Activated T-helper 17 cell treated with anti-CD3 and anti-CD28 coated beads, Interleukin-2, amount 50 U/mL, for 72 hours (primary cell): Measurements from ENCODE around the gene C18orf54. TPM values are rescaled to one million over a fixed set of nuclear protein-coding genes. Genes with fewer than 3 reads are reported as not detected.

Experiments
- ATAC-seq: fragments of 150-1000 bp; cut with Tn5 transposase; replicated peaks from 2 replicates; pipeline ENCODE4 v1.10.0; 2021; ENCODE audit warnings: mild to moderate bottlenecking, moderate library complexity
- H3K27ac Mint-ChIP-seq: one replicate; pipeline ENCODE4 v1.8.0; 2022; ENCODE audit warnings: mixed read lengths
- H3K27me3 Mint-ChIP-seq: one replicate; pipeline ENCODE4 v1.8.0; 2022; ENCODE audit warnings: mixed read lengths
- H3K36me3 Mint-ChIP-seq: one replicate; pipeline ENCODE4 v1.8.0; 2022; ENCODE audit warnings: low read depth, mild to moderate bottlenecking, mixed read lengths
- H3K4me1 Mint-ChIP-seq: one replicate; pipeline ENCODE4 v1.8.0; 2022; ENCODE audit warnings: mixed read lengths
- H3K4me3 Mint-ChIP-seq: one replicate; pipeline ENCODE4 v1.8.0; 2022; ENCODE audit warnings: mild to moderate bottlenecking, mixed read lengths
- H3K9me3 Mint-ChIP-seq: one replicate; pipeline ENCODE4 v1.8.0; 2022; ENCODE audit warnings: mixed read lengths
- total RNA-seq, 2 donors: library from RNA; stranded (reverse); gene quantifications; one replicate each; pipeline ENCODE4 v1.2.3, GENCODE V29; 2022

Gene C18orf54
- total RNA-seq, 2 donors from 2014 or later = 11.5 to 14.0 TPM

- no peak overlapping the region for H3K27ac Mint-ChIP-seq
- no peak overlapping the region for H3K4me3 Mint-ChIP-seq
- ATAC-seq = no peak
- no peaks in the 10 kb centered on the region for H3K36me3 Mint-ChIP-seq
- no peaks in the 10 kb centered on the region for H3K4me1 Mint-ChIP-seq
- H3K9me3 Mint-ChIP-seq = no peaks in the 10 kb centered on the region
- no peaks in the 10 kb centered on the region for H3K27me3 Mint-ChIP-seq
Measured at GRCh38 chr18:54396760-54397159, 39.1 kb downstream of the C18orf54 start.

DNA sequence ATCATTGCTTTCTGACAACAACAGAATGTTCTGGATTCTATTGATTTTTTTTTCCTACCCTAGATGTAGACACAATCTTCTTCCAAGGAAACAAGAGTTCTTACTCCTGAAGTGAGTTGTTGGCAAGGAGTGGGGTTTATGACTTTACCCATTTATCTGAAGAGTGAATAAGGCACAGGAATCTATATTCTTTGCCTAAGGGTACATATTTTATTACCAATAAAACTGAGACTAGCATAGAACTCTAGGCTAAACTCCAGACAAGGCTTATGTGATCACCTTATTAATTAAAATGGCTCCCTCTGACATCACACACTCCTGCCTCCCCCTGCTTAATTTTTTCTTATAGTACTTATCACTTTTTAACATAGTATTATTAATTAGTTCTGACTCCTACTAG, 47.6 kb downstream of the C18orf54 start:
- Mint-ChIP-seq H3K36me3 (no peaks in the 10 kb centered on the region), H3K4me3 (no peak overlapping the region), H3K27ac (no peak overlapping the region), H3K4me1 (no peaks in the 10 kb centered on the region), H3K27me3 (peaks cover 7% of the 10 kb centered on the region), H3K9me3 (no peaks in the 10 kb centered on the region)
- ATAC-seq = no peak

DNA sequence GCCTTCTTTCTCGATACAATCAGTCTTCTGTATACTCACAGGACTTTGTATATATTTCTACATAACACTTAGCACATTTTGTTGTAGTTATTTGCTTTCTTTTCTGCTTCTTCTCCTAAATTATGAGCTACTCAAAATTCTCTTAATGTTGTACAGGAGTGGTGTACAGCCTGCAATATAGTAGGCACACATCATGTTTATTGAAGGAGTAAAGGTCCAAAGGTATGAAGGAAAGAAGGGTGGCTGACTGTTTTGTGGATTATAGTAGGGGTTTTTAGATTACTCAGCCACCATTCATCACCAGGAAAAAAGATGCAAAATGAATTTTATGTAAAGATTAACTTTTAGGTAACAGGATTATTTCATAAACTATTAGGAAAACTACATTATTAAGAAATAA, 54.1 kb downstream of the C18orf54 start:
- H3K36me3 Mint-ChIP-seq = no peaks in the 10 kb centered on the region
- H3K4me3 Mint-ChIP-seq = no peak overlapping the region
- no peaks in the 10 kb centered on the region for H3K9me3 Mint-ChIP-seq
- ATAC-seq = no peak
- H3K4me1 Mint-ChIP-seq = no peaks in the 10 kb centered on the region
- H3K27me3 Mint-ChIP-seq = peaks cover 21% of the 10 kb centered on the region
- no peak overlapping the region for H3K27ac Mint-ChIP-seq

GRCh38 chr18:54415086-54415485, 57.4 kb downstream of the C18orf54 start:
- ATAC-seq = no peak
- Mint-ChIP-seq H3K27me3 (peaks cover 20% of the 10 kb centered on the region), H3K9me3 (no peaks in the 10 kb centered on the region)

GRCh38 chr18:54416436-54416835, 58.7 kb downstream of the C18orf54 start:
- H3K9me3 Mint-ChIP-seq = no peaks in the 10 kb centered on the region
- H3K4me1 Mint-ChIP-seq = no peaks in the 10 kb centered on the region
- H3K27me3 Mint-ChIP-seq = peaks cover 14% of the 10 kb centered on the region
- no peaks in the 10 kb centered on the region for H3K36me3 Mint-ChIP-seq
- no peak for ATAC-seq
- H3K4me3 Mint-ChIP-seq = no peak overlapping the region
- no peak overlapping the region for H3K27ac Mint-ChIP-seq

More at GRCh38 chr18:54415086-54415485, 57.4 kb downstream of the C18orf54 start:
- no peak overlapping the region for H3K4me3 Mint-ChIP-seq
- no peak overlapping the region for H3K27ac Mint-ChIP-seq
- H3K4me1 Mint-ChIP-seq = no peaks in the 10 kb centered on the region
- no peaks in the 10 kb centered on the region for H3K36me3 Mint-ChIP-seq

GRCh38 chr18:54423831-54424230, 66.1 kb downstream of the C18orf54 start:
- Mint-ChIP-seq H3K9me3 (no peaks in the 10 kb centered on the region), H3K4me1 (no peaks in the 10 kb centered on the region), H3K27me3 (peaks cover 14% of the 10 kb centered on the region), H3K4me3 (no peak overlapping the region), H3K36me3 (no peaks in the 10 kb centered on the region), H3K27ac (no peak overlapping the region)
- no peak for ATAC-seq

GRCh38 chr18:54426085-54426665, 68.5 kb downstream of the C18orf54 start:
- H3K27me3 Mint-ChIP-seq = peaks cover 19% of the 10 kb centered on the region
- H3K9me3 Mint-ChIP-seq = no peaks in the 10 kb centered on the region
- ATAC-seq = no peak
- no peak overlapping the region for H3K4me3 Mint-ChIP-seq
- no peak overlapping the region for H3K27ac Mint-ChIP-seq
- H3K4me1 Mint-ChIP-seq = no peaks in the 10 kb centered on the region
- H3K36me3 Mint-ChIP-seq = no peaks in the 10 kb centered on the region

Other genes starting within 250 kb of the C18orf54 start
- 100 to 1,000 TPM; 170 to 190 TPM for gene MBD2, start 133.2 kb upstream of the C18orf54 start, total RNA-seq
- gene POLI, start 88.4 kb upstream of the C18orf54 start, total RNA-seq = 10 to 100 TPM; 13.4 to 23.3 TPM
- under 1 TPM in 1 of 2 donors, not detected in 1; 0.32 TPM for gene STARD6, start within 50 bp of the C18orf54 start, total RNA-seq
- not detected for gene DYNAP, start 233.3 kb downstream of the C18orf54 start, total RNA-seq